Left ventricle myocardium inferior (tissue), 1 donor: ENCODE data around the gene RARRES2. TPM values are rescaled to one million over a fixed set of nuclear protein-coding genes. Genes with fewer than 3 reads are reported as not detected.

Source experiments
- DNase-seq: peaks from one replicate; pipeline ENCODE4 v3.0.0-alpha.2; 2020
- H3K27ac ChIP-seq: fragments of 200-600 bp; replicated peaks from 2 replicates; pipeline ENCODE4 v1.8.0; 2021
- H3K27me3 ChIP-seq: fragments of 200-600 bp; 2 replicates; pipeline ENCODE4 v1.8.0; 2021; ENCODE audit warnings: low read depth
- H3K36me3 ChIP-seq: fragments of 200-600 bp; 2 replicates; pipeline ENCODE4 v1.8.0; 2021
- H3K4me1 ChIP-seq: fragments of 200-600 bp; 2 replicates; pipeline ENCODE4 v1.8.0; 2021
- H3K4me3 ChIP-seq: fragments of 200-600 bp; 2 replicates; pipeline ENCODE4 v1.8.0; 2021; ENCODE audit warnings: mild to moderate bottlenecking, moderate library complexity
- H3K9me3 ChIP-seq: fragments of 200-600 bp; replicated peaks from 2 replicates; pipeline ENCODE4 v1.8.0; 2021
- CTCF ChIP-seq: fragments of 200-600 bp; IDR thresholded peaks from 2 replicates; pipeline ENCODE4 v1.8.0; 2021; ENCODE audit warnings: antibody characterized with exemption, mild to moderate bottlenecking, borderline replicate concordance
- intact Hi-C: fragments of 100-400 bp; cut with micrococcal nuclease; formaldehyde crosslinking; loops from one replicate; pipeline ENCODE4 v1.11.0; 2022
- total RNA-seq: library from RNA; stranded (reverse); fragmentation: NEBNext Ultra II Directional; extraction: Animal tissue kit (Norgen Biotek cat#: 25700); gene quantifications from one replicate; pipeline ENCODE4 v1.2.1, GENCODE V29; 2021
- donor health status: DM: no; HTN: yes; CAD: no; lungs with severe emphysema.

The RARRES2 gene
- total RNA-seq, 1 donor from 2014 or later = 17.6 TPM

- no peak overlapping the region for H3K27ac ChIP-seq
- intact Hi-C loops = no loop called here
Observed at GRCh38 chr7:150335108-150335773, 6.2 kb downstream of the RARRES2 start.

GRCh38 chr7:150334108-150334507, 7.3 kb downstream of the RARRES2 start:
- no peaks in the 10 kb centered on the region for H3K27me3 ChIP-seq

More at GRCh38 chr7:150335108-150335773, 6.2 kb downstream of the RARRES2 start:
- DNase-seq = no peak
- no peak for TF ChIP-seq CTCF
- H3K4me3 ChIP-seq = no peak overlapping the region
- H3K9me3 ChIP-seq = no peaks in the 10 kb centered on the region
- H3K27me3 ChIP-seq = peaks cover 8% of the 10 kb centered on the region
- H3K36me3 ChIP-seq = no peaks in the 10 kb centered on the region
- peaks cover 17% of the 10 kb centered on the region for H3K4me1 ChIP-seq

GRCh38 chr7:150333659-150334058, 7.8 kb downstream of the RARRES2 start:
- H3K4me1 ChIP-seq = peaks cover 5% of the 10 kb centered on the region
- no peaks in the 10 kb centered on the region for H3K27me3 ChIP-seq
- no peak for DNase-seq
- no peak overlapping the region for H3K4me3 ChIP-seq
- intact Hi-C loops = no loop called here
- no peak overlapping the region for H3K27ac ChIP-seq
- no peak for TF ChIP-seq CTCF
- no peaks in the 10 kb centered on the region for H3K36me3 ChIP-seq
- no peaks in the 10 kb centered on the region for H3K9me3 ChIP-seq

More at GRCh38 chr7:150334108-150334507, 7.3 kb downstream of the RARRES2 start:
- no peak overlapping the region for H3K27ac ChIP-seq
- TF ChIP-seq CTCF = no peak
- intact Hi-C loops = no loop called here
- H3K4me1 ChIP-seq = peaks cover 5% of the 10 kb centered on the region
- no peaks in the 10 kb centered on the region for H3K9me3 ChIP-seq
- no peak for DNase-seq
- H3K4me3 ChIP-seq = no peak overlapping the region
- no peaks in the 10 kb centered on the region for H3K36me3 ChIP-seq

GRCh38 chr7:150332852-150333635, 8.4 kb downstream of the RARRES2 start:
- no peak overlapping the region for H3K4me3 ChIP-seq
- peaks cover 5% of the 10 kb centered on the region for H3K4me1 ChIP-seq
- no peak for DNase-seq
- H3K36me3 ChIP-seq = peaks cover 5% of the 10 kb centered on the region
- H3K27ac ChIP-seq = no peak overlapping the region
- no peaks in the 10 kb centered on the region for H3K27me3 ChIP-seq
- TF ChIP-seq CTCF = no peak
- H3K9me3 ChIP-seq = no peaks in the 10 kb centered on the region
- intact Hi-C loops = no loop called here

GRCh38 chr7:150330211-150330885, 11.1 kb downstream of the RARRES2 start:
- no peak for DNase-seq
- intact Hi-C loops = no loop called here
- no peak for TF ChIP-seq CTCF
- no peaks in the 10 kb centered on the region for H3K9me3 ChIP-seq
- peaks cover 5% of the 10 kb centered on the region for H3K36me3 ChIP-seq
- H3K4me1 ChIP-seq = no peaks in the 10 kb centered on the region
- no peak overlapping the region for H3K27ac ChIP-seq
- H3K27me3 ChIP-seq = no peaks in the 10 kb centered on the region
- no peak overlapping the region for H3K4me3 ChIP-seq
